Stimulated activated CD4-positive, alpha-beta T cell treated with anti-CD3 and anti-CD28 coated beads, TNF-alpha, amount 100 ng/mL, for 48 hours (primary cell): ENCODE results near the gene TGFBR2.

ENCODE experiments used
- DNase-seq, 3 donors: peaks; one replicate each; pipeline ENCODE4 v3.0.0-alpha.2; 2020; ENCODE audit warnings: low read depth in 3 of 3

Gene TGFBR2

GRCh38 chr3:30606301-30607031 is at the start of gene TGFBR2:
TSS of gene TGFBR2 (plus strand) at chr3:30606601. CDS start at chr3:30606884, 283 bp downstream.
- DNase-seq = peak; percentile 79 to 84 (median 82)

- DNase-seq = no peak
These were observed 48.6 kb upstream of the TGFBR2 start for GRCh38 chr3:30557746-30558303.

GRCh38 chr3:30563956-30564355 is 42.4 kb upstream of the TGFBR2 start:
- DNase-seq = no peak

GRCh38 chr3:30567139-30567753 is 39.2 kb upstream of the TGFBR2 start:
- no peak for DNase-seq

- DNase-seq = no peak
These were observed 29.5 kb upstream of the TGFBR2 start for GRCh38 chr3:30576946-30577345.

GRCh38 chr3:30577788-30578187 is 28.6 kb upstream of the TGFBR2 start:
- no peak for DNase-seq

- DNase-seq = no peak
These were observed 27.9 kb upstream of the TGFBR2 start for GRCh38 chr3:30578479-30578878.

GRCh38 chr3:30578986-30579579 is 27.3 kb upstream of the TGFBR2 start:
- no peak for DNase-seq

- no peak for DNase-seq
These were observed 25.3 kb upstream of the TGFBR2 start for GRCh38 chr3:30581067-30581585.

- DNase-seq = no peak
These were observed 24.4 kb upstream of the TGFBR2 start for GRCh38 chr3:30581982-30582381.

GRCh38 chr3:30583973-30584372 is 22.4 kb upstream of the TGFBR2 start:
- DNase-seq = no peak

- DNase-seq = no peak
These were observed 20.7 kb upstream of the TGFBR2 start for GRCh38 chr3:30585654-30586053.

- DNase-seq = no peak
These were observed 20.1 kb upstream of the TGFBR2 start for GRCh38 chr3:30586096-30586805.

- no peak for DNase-seq
These were observed 19.5 kb upstream of the TGFBR2 start for GRCh38 chr3:30586806-30587486.

GRCh38 chr3:30587904-30588303 is 18.5 kb upstream of the TGFBR2 start:
- no peak for DNase-seq

- no peak for DNase-seq
These were observed 10.2 kb upstream of the TGFBR2 start for GRCh38 chr3:30596152-30596551.

- DNase-seq = no peak
These were observed 9.2 kb upstream of the TGFBR2 start for GRCh38 chr3:30597131-30597768.

- DNase-seq = no peak
These were observed 8.6 kb upstream of the TGFBR2 start for GRCh38 chr3:30597769-30598134.

GRCh38 chr3:30598668-30599545 is 7.5 kb upstream of the TGFBR2 start:
- DNase-seq = no peak

- DNase-seq = no peak
These were observed 5.8 kb upstream of the TGFBR2 start for GRCh38 chr3:30600572-30600971.
